PC-9 (cell line): ENCODE results near the gene PTPN11. TPM values are rescaled to one million over a fixed set of nuclear protein-coding genes. Genes with fewer than 3 reads are reported as not detected.

Experiments used
- BruUV-seq: library from RNA; stranded (reverse); fragments of 400-500 nt; replicated peaks from 2 replicates; lab custom pipeline; 2021; lab: Mats Ljungman, UMichigan
- CTCF ChIA-PET: fragments of 300-600 bp; sonication (Branson Sonifier 250); formaldehyde crosslinking; loops from one replicate; lab custom pipeline; 2022; ENCODE audit warnings: antibody characterized with exemption; lab: Charles Lee
- POLR2A ChIA-PET: fragments of 300-600 bp; sonication (Branson Sonifier 250); formaldehyde crosslinking; loops from one replicate; lab custom pipeline; 2022; ENCODE audit warnings: antibody characterized with exemption; ENCODE audit not compliant: unreplicated experiment; lab: Charles Lee
- DNase-seq, 2 experiments: peaks; one replicate each; pipeline versions ENCODE4 v3.0.0 to v3.0.0-alpha.2; 2015 to 2022; ENCODE audit warnings: mixed read lengths in 1 of 2
- H2AFZ ChIP-seq: fragments of 200-600 bp; sonication (generic); 2 replicates; pipeline ENCODE4 v1.8.1; 2017; ENCODE audit warnings: antibody characterized with exemption
- H3F3A ChIP-seq: fragments of 200-600 bp; sonication (generic); 2 replicates; pipeline ENCODE4 v1.8.1; 2017; ENCODE audit warnings: antibody characterized with exemption, mild to moderate bottlenecking, low read depth; ENCODE audit not compliant: insufficient read depth
- H3K27ac ChIP-seq: fragments of 200-600 bp; sonication (generic); 2 replicates; pipeline ENCODE4 v1.6.1; 2016; ENCODE audit warnings: mixed run types
- H3K27me3 ChIP-seq: fragments of 200-600 bp; sonication (generic); 2 replicates; pipeline ENCODE4 v1.6.1; 2016; ENCODE audit warnings: low read depth, mixed run types; ENCODE audit not compliant: insufficient read depth
- H3K36me3 ChIP-seq: fragments of 200-600 bp; sonication (generic); 2 replicates; pipeline ENCODE4 v1.6.1; 2016; ENCODE audit warnings: low read depth, mixed run types
- H3K4me1 ChIP-seq: fragments of 200-600 bp; sonication (generic); replicated peaks from 2 replicates; pipeline ENCODE4 v1.6.1; 2016; ENCODE audit warnings: mixed run types; ENCODE audit not compliant: insufficient read depth
- H3K4me2 ChIP-seq: fragments of 200-600 bp; sonication (generic); 2 replicates; pipeline ENCODE4 v1.6.1; 2017; ENCODE audit warnings: mixed run types
- H3K4me3 ChIP-seq: fragments of 200-600 bp; sonication (generic); 2 replicates; pipeline ENCODE4 v1.6.1; 2016; ENCODE audit warnings: mixed run types
- H3K79me2 ChIP-seq: fragments of 200-600 bp; sonication (generic); 2 replicates; pipeline ENCODE4 v1.6.1; 2017; ENCODE audit warnings: low read depth, mixed run types
- H3K9me2 ChIP-seq: fragments of 200-600 bp; sonication (generic); 2 replicates; pipeline ENCODE4 v1.8.1; 2017; ENCODE audit warnings: mild to moderate bottlenecking; ENCODE audit not compliant: insufficient read depth
- H3K9me3 ChIP-seq: fragments of 200-600 bp; sonication (generic); 2 replicates; pipeline ENCODE4 v1.8.1; 2016; ENCODE audit warnings: low read depth; ENCODE audit not compliant: insufficient read depth
- H4K20me1 ChIP-seq: fragments of 200-600 bp; sonication (generic); 2 replicates; pipeline ENCODE4 v1.8.1; 2017; ENCODE audit not compliant: insufficient read depth
- EZH2 ChIP-seq: fragments of 200-600 bp; sonication (generic); IDR thresholded peaks from 2 replicates; pipeline ENCODE4 v1.8.0; 2017; ENCODE audit warnings: antibody characterized with exemption, low read depth
- intact Hi-C: fragments of 100-400 bp; cut with micrococcal nuclease; formaldehyde crosslinking; loops from one replicate; pipeline ENCODE4 v1.10.0; 2022; ENCODE audit not compliant: unreplicated experiment
- total RNA-seq: library from RNA; stranded (reverse); gene quantifications from 2 replicates; pipeline ENCODE4 v1.2.3, GENCODE V29; 2021
- TF ChIP-seq, protein P1 (sequence below): fragments of 200-600 bp; sonication (generic); conservative IDR thresholded peaks from 2 replicates; pipeline ENCODE4 v1.6.1; 2017; ENCODE audit warnings: mixed run types, antibody characterized with exemption, mild to moderate bottlenecking, moderate library complexity

PTPN11 gene
- total RNA-seq, 1 experiment from 2014 or later: 113 TPM

DNA sequence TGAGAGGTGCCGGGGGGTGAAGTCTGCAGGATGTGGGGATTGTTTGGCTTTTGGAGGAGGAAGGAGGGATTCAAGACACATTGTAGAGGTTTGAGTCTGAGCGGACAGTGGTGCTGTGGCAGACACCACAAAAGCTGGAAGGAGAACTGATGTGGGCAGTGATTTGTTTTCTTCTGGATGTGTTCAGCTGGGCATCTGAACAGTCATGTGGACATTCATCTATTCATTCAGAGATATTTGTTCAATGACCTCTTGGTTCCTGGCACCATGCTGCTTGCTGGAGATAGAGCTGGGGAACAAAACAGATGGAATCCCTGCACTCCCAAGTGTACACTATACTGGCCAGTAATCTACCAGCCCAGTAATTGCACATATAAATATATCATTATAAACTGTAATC, 64.0 kb downstream of the PTPN11 start:
- ChIA-PET CTCF (no interaction called here), POLR2A (no interaction called here)
- intact Hi-C loops: no loop called here
- H3K9me3 ChIP-seq: no peaks in the 10 kb centered on the region
- H3K27ac ChIP-seq: no peak overlapping the region
- TF ChIP-seq, protein P1, sequence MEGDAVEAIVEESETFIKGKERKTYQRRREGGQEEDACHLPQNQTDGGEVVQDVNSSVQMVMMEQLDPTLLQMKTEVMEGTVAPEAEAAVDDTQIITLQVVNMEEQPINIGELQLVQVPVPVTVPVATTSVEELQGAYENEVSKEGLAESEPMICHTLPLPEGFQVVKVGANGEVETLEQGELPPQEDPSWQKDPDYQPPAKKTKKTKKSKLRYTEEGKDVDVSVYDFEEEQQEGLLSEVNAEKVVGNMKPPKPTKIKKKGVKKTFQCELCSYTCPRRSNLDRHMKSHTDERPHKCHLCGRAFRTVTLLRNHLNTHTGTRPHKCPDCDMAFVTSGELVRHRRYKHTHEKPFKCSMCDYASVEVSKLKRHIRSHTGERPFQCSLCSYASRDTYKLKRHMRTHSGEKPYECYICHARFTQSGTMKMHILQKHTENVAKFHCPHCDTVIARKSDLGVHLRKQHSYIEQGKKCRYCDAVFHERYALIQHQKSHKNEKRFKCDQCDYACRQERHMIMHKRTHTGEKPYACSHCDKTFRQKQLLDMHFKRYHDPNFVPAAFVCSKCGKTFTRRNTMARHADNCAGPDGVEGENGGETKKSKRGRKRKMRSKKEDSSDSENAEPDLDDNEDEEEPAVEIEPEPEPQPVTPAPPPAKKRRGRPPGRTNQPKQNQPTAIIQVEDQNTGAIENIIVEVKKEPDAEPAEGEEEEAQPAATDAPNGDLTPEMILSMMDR: no peak
- no peak for TF ChIP-seq EZH2
- no peaks in the 10 kb centered on the region for H4K20me1 ChIP-seq
- no peak overlapping the region for H2AFZ ChIP-seq
- H3K27me3 ChIP-seq: no peaks in the 10 kb centered on the region
- no peaks in the 10 kb centered on the region for H3F3A ChIP-seq
- peaks cover 15% of the 10 kb centered on the region; the same call in 1 of the 2 replicates for H3K36me3 ChIP-seq
- no TSS peak for BruUV-seq
- DNase-seq: no peak
- no peak overlapping the region for H3K4me2 ChIP-seq
- H3K4me1 ChIP-seq: no peaks in the 10 kb centered on the region
- H3K4me3 ChIP-seq: no peak overlapping the region
- H3K9me2 ChIP-seq: no peaks in the 10 kb centered on the region; the same call in 1 of the 2 replicates
- no peaks in the 10 kb centered on the region for H3K79me2 ChIP-seq

DNA sequence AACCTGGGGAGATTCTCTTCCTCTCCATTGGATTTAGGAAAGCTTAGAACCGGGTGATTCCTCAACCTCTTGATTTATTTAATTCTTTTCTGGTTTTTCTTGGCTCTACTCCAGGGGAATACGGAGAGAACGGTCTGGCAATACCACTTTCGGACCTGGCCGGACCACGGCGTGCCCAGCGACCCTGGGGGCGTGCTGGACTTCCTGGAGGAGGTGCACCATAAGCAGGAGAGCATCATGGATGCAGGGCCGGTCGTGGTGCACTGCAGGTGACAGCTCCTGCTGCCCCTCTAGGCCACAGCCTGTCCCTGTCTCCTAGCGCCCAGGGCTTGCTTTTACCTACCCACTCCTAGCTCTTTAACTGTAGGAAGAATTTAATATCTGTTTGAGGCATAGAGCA, 67.6 kb downstream of the PTPN11 start:
- POLR2A ChIA-PET: no interaction called here
- H3K27me3 ChIP-seq: no peaks in the 10 kb centered on the region

DNA sequence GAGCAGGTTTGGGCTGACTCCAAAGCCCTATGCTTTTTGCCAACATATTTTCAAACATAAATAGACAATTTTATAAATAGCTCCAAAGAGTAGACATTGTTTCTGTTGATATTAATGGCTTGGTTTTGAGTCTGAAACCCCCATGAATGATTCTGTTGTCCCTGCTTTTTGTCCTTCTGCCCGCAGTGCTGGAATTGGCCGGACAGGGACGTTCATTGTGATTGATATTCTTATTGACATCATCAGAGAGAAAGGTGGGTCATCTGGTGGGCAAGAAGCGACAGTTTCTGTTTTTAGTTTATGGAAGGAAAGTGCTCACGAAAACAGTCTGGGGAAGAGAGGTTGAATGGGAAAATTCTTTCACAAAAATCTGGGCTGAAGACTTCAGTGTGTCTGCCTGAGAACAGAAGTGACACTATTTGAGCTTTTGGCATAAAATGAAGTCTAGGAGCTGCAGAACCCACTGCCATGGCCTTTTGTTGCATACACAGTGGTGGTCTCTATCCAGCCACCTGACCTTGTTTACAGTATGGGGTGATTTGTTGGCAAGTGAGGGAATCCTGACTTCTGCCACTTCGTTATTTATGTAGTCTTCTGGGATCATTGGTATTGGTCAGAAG, 69.6 kb downstream of the PTPN11 start:
- Histone ChIP-seq H3F3A (no peaks in the 10 kb centered on the region), H2AFZ (no peak overlapping the region), H3K27me3 (no peaks in the 10 kb centered on the region), H3K9me2 (no peaks in the 10 kb centered on the region; the same call in 1 of the 2 replicates), H3K4me3 (no peak overlapping the region), H3K4me1 (no peaks in the 10 kb centered on the region), H3K9me3 (no peaks in the 10 kb centered on the region), H4K20me1 (no peaks in the 10 kb centered on the region), H3K79me2 (no peaks in the 10 kb centered on the region), H3K36me3 (peaks cover 14% of the 10 kb centered on the region; the same call in 1 of the 2 replicates), H3K27ac (no peak overlapping the region), H3K4me2 (no peak overlapping the region)
- BruUV-seq: no TSS peak
- no peak for DNase-seq
- ChIA-PET POLR2A (no interaction called here), CTCF (no interaction called here)
- no peak for TF ChIP-seq EZH2
- TF ChIP-seq, protein P1: no peak
- intact Hi-C loops: no loop called here

More for the DNA sequence above, 67.6 kb downstream of the PTPN11 start:
- Histone ChIP-seq H4K20me1 (no peaks in the 10 kb centered on the region), H3K4me3 (no peak overlapping the region), H3K79me2 (no peaks in the 10 kb centered on the region), H3K36me3 (peaks cover 22% of the 10 kb centered on the region; the same call in 1 of the 2 replicates), H3K4me2 (no peak overlapping the region), H3K27ac (no peak overlapping the region), H3K9me3 (no peaks in the 10 kb centered on the region), H2AFZ (no peak overlapping the region), H3F3A (no peaks in the 10 kb centered on the region), H3K9me2 (no peaks in the 10 kb centered on the region; the same call in 1 of the 2 replicates), H3K4me1 (no peaks in the 10 kb centered on the region)
- no TSS peak for BruUV-seq
- DNase-seq: no peak
- TF ChIP-seq EZH2: no peak
- TF ChIP-seq, protein P1: no peak
- CTCF ChIA-PET: no interaction called here
- intact Hi-C loops: no loop called here
